DOHH2 (cell line): ENCODE measurements around the gene THRB.

Source experiments
- H3F3A ChIP-seq: fragments of 200-600 bp; sonication (generic), shearing (Covaris generic); 2 replicates; pipeline ENCODE4 v1.6.0; 2016; ENCODE audit warnings: antibody characterized with exemption, mild to moderate bottlenecking; ENCODE audit not compliant: control insufficient read depth, insufficient read depth
- H3K27ac ChIP-seq: fragments of 200-600 bp; sonication (generic); 2 replicates; pipeline ENCODE4 v1.5.1; 2014; ENCODE audit warnings: low read depth, mild to moderate bottlenecking, low read length, moderate library complexity
- H3K27me3 ChIP-seq: fragments of 200-600 bp; sonication (generic); 2 replicates; pipeline ENCODE4 v1.6.1; 2014; ENCODE audit warnings: mild to moderate bottlenecking, low read length, mixed read lengths; ENCODE audit not compliant: control insufficient read depth
- H3K36me3 ChIP-seq: fragments of 200-600 bp; sonication (generic); 2 replicates; pipeline ENCODE4 v1.6.1; 2014; ENCODE audit warnings: mild to moderate bottlenecking, low read length, moderate library complexity, mixed read lengths; ENCODE audit not compliant: control insufficient read depth
- H3K4me1 ChIP-seq: fragments of 200-600 bp; sonication (generic); 2 replicates; pipeline ENCODE4 v1.6.1; 2014; ENCODE audit warnings: mild to moderate bottlenecking, low read length, mixed read lengths; ENCODE audit not compliant: control insufficient read depth
- H3K4me2 ChIP-seq: fragments of 200-600 bp; sonication (generic); 2 replicates; pipeline ENCODE4 v1.6.0; 2014; ENCODE audit warnings: mild to moderate bottlenecking, low read length, moderate library complexity
- H3K4me3 ChIP-seq: fragments of 200-600 bp; sonication (generic); 2 replicates; pipeline ENCODE4 v1.5.1; 2014; ENCODE audit warnings: mild to moderate bottlenecking, low read length, mixed read lengths
- H3K79me2 ChIP-seq: fragments of 200-600 bp; sonication (generic); 2 replicates; pipeline ENCODE4 v1.6.1; 2014; ENCODE audit warnings: mild to moderate bottlenecking, low read length, mixed read lengths; ENCODE audit not compliant: control insufficient read depth
- H3K9me2 ChIP-seq: fragments of 200-600 bp; sonication (generic); replicated peaks from 2 replicates; pipeline ENCODE4 v1.6.1; 2014; ENCODE audit warnings: mild to moderate bottlenecking, low read length, mixed read lengths; ENCODE audit not compliant: control insufficient read depth
- H3K9me3 ChIP-seq: fragments of 200-600 bp; sonication (generic); 2 replicates; pipeline ENCODE4 v1.6.1; 2014; ENCODE audit warnings: antibody characterized with exemption, low read length, mixed read lengths; ENCODE audit not compliant: control insufficient read depth, insufficient read depth
- H4K20me1 ChIP-seq: fragments of 200-600 bp; sonication (generic); 2 replicates; pipeline ENCODE4 v1.6.0; 2014; ENCODE audit warnings: low read depth, mild to moderate bottlenecking, antibody characterized with exemption, low read length, moderate library complexity; ENCODE audit not compliant: control insufficient read depth, insufficient read depth
- CTCF ChIP-seq: fragments of 200-600 bp; sonication (generic); IDR thresholded peaks from one replicate; pipeline ENCODE4 v1.5.1; 2014; ENCODE audit warnings: antibody characterized with exemption, mild to moderate bottlenecking, low read depth, low read length; ENCODE audit not compliant: poor library complexity, severe bottlenecking
- EZH2phosphoT487 ChIP-seq: fragments of 200-600 bp; sonication (generic); IDR thresholded peaks from 2 replicates; pipeline ENCODE4 v1.6.1; 2017; ENCODE audit warnings: borderline replicate concordance, mild to moderate bottlenecking, antibody characterized with exemption, low read length, moderate library complexity, mixed read lengths

THRB gene

GRCh38 chr3:24226397-24226796 lies 268.3 kb downstream of the THRB start:
- no peak overlapping the region for H3K27ac ChIP-seq
- H3K79me2 ChIP-seq, result no peaks in the 10 kb centered on the region
- peaks cover 5% of the 10 kb centered on the region; the same call in 1 of the 2 replicates for H3K27me3 ChIP-seq
- H3K36me3 ChIP-seq, result no peaks in the 10 kb centered on the region
- no peaks in the 10 kb centered on the region for H3K9me3 ChIP-seq
- H3K4me2 ChIP-seq, result no peak overlapping the region
- H3K4me1 ChIP-seq, result no peaks in the 10 kb centered on the region
- H3K4me3 ChIP-seq, result no peak overlapping the region
- H3F3A ChIP-seq, result no peaks in the 10 kb centered on the region
- TF ChIP-seq CTCF (no peak), EZH2phosphoT487 (no peak)
- no peaks in the 10 kb centered on the region for H4K20me1 ChIP-seq
- H3K9me2 ChIP-seq, result no peaks in the 10 kb centered on the region

GRCh38 chr3:24225385-24225950 lies 269.2 kb downstream of the THRB start:
- no peak overlapping the region for H3K4me2 ChIP-seq
- TF ChIP-seq EZH2phosphoT487, result no peak
- no peak for TF ChIP-seq CTCF
- no peaks in the 10 kb centered on the region for H3K4me1 ChIP-seq
- H3K79me2 ChIP-seq, result no peaks in the 10 kb centered on the region
- no peaks in the 10 kb centered on the region for H3F3A ChIP-seq
- H3K9me3 ChIP-seq, result no peaks in the 10 kb centered on the region
- no peak overlapping the region for H3K4me3 ChIP-seq
- H3K27me3 ChIP-seq, result peaks cover 5% of the 10 kb centered on the region; the same call in 1 of the 2 replicates
- no peaks in the 10 kb centered on the region for H3K9me2 ChIP-seq
- H4K20me1 ChIP-seq, result no peaks in the 10 kb centered on the region
- no peaks in the 10 kb centered on the region for H3K36me3 ChIP-seq
- no peak overlapping the region for H3K27ac ChIP-seq

GRCh38 chr3:24224666-24225384 lies 269.8 kb downstream of the THRB start:
- Histone ChIP-seq H3K9me3 (no peaks in the 10 kb centered on the region), H3K4me3 (no peak overlapping the region), H3K9me2 (no peaks in the 10 kb centered on the region), H3K79me2 (no peaks in the 10 kb centered on the region), H3K36me3 (no peaks in the 10 kb centered on the region), H3K27me3 (peaks cover 5% of the 10 kb centered on the region; the same call in 1 of the 2 replicates), H3K27ac (no peak overlapping the region), H3K4me1 (no peaks in the 10 kb centered on the region), H4K20me1 (no peaks in the 10 kb centered on the region), H3F3A (no peaks in the 10 kb centered on the region), H3K4me2 (no peak overlapping the region)
- TF ChIP-seq EZH2phosphoT487 (no peak), CTCF (no peak)
